ENCODE data around the gene RBM28.

Gene RBM28

DNA sequence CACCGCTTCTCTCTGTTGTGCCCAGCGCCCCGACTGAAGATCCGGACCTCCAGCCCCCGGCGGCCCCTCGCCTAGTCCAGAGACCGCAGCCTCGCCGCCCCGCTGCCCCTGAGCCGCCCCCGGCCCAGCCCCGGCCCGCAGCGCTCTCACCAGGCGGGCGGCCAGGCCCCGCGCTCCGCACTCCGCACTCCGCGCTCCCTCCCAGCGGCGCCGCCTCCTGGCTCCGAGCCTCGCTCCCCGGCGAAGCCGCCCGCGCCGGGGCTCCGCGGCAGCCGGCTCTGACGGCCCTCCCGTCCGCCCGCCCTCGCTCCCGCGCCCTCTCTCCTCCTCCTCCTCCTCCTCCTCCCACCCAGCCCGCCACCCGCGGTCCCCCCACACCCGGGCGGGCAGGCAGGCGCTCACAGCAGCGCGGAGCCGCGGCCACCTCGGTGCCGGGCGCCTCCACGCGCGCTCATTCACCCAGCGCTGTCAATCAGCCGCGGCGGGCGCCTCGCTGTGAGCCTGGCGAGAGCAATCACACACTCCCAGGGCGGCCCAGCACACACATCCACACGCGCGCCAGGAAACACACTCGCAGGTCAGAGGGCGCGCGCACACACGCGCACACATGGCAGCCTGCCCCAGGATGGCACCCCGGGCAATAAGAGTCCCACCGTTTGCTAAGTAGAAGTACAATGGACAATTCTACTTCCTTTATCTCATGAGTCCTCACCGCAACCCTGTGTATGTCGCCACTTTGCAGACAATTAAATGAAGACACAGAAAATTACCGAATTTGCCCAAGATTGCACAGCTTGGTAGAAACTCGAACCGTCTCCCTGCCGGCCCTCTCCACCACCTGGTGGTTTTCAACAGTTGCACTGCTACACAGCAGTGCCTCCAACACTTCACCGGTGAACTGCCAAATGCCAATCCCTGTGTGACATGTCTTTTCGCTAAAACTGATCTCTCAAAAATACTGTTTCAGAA is 18.0 kb upstream of the RBM28 start, which contains the start of gene PRRT4:
PRRT4 (minus strand) TSS at position 280 of the 969 bp plus-strand sequence.
- no peak for DNase-seq (ENCODE audit: low read depth)
- peak within 1 kb of the TSS; percentile 43 for H3K4me3 ChIP-seq (ENCODE audit: low read length)

DNA sequence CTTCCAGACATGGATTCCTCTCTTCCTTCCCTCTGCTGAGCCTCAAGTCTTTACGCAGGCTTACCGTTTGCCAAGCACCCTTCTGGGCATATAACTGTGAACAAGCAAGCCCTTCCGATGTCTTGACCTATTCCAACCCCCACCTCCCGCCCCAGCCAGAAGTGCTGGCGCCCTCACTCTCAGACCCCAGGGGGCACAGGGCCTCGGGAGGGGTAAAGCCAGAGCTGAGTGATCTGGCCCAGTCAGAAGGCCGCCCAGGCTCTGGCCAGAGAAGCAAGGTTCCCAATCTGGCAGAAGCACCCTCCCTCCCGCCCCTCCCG is 16.6 kb upstream of the RBM28 start:
- no peak for TF ChIP-seq CTCF (conservative IDR thresholded peaks at IDR 0.05; ENCODE audit: low read length)
- H3K4me3 ChIP-seq (ENCODE audit: low read length): no peak overlapping the region

More for the DNA sequence above, 18.0 kb upstream of the RBM28 start, which contains the start of gene PRRT4:
- TF ChIP-seq CTCF (conservative IDR thresholded peaks at IDR 0.05; ENCODE audit: low read length): no peak

DNA sequence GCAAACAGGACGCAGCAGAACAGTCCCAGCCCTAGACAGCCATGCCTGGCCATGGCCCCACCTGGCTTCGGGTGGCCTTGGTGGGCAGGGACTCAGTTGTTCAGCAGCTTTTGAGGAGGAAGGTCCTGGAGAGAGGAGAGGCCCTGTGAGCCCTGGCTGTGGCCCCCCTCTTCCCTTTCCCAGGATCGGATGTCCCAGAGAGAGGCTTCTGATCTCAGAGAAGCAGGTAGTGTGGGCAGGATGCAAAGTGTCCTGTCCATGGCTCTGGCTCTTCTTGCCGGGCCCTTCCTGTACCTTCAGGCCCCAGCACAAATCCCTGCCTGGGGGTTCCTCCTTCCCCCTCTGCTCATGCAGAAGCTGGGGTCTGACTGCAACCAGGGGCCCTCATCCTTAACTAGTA is 16.2 kb upstream of the RBM28 start:
- DNase-seq (ENCODE audit: low read depth): no peak
- no peak for TF ChIP-seq CTCF (conservative IDR thresholded peaks at IDR 0.05; ENCODE audit: low read length)
- H3K4me3 ChIP-seq (ENCODE audit: low read length): no peak overlapping the region

More for the DNA sequence above, 16.6 kb upstream of the RBM28 start:
- DNase-seq (ENCODE audit: low read depth): no peak

DNA sequence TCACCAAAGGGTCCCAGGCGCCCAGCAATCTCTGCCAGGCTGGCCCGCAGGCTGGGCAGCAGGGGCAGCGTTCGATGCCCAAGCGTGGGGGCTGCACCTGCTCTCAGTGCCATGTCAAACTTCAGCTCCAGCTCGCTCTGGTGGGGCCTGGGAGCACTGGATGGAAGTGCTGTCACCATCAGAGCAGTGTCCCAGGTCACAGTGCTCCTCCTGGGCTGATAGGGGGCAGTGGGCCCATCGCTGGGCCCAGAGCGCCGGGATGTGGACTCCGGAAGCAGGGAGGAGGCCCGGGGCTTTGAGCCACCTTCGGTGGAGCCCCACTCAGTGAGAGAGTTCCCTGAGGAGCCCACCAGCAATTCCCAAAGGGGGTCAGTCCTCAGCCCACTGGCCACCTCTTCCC is 15.6 kb upstream of the RBM28 start:
- no peak overlapping the region for H3K4me3 ChIP-seq (ENCODE audit: low read length)
- TF ChIP-seq CTCF (conservative IDR thresholded peaks at IDR 0.05; ENCODE audit: low read length): no peak
- DNase-seq (ENCODE audit: low read depth): no peak

GRCh38 chr7:128358233-128358632 is 14.5 kb upstream of the RBM28 start:
- H3K4me3 ChIP-seq (ENCODE audit: low read length): no peak overlapping the region
- TF ChIP-seq CTCF (conservative IDR thresholded peaks at IDR 0.05; ENCODE audit: low read length): no peak

DNA sequence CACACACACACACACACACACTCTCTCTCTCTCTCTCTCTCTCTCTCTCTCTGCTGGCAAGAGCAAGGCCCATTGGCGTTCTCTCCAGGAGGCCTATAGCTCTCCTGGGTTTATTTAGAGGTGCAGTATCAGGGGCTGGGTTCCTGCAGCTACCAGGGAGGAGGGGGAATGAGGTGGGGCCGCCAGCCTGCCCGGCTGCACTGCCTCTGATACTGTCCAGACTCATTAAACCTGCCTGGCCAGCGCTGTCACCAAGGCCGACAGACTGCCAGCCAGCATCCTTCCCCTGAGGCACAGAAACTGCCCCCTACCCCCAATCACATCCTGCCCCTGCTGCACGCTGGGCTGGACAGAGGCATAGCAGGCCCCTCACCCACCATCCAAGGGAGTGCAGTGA is 13.5 kb upstream of the RBM28 start:
- no peak for DNase-seq (ENCODE audit: low read depth)
- TF ChIP-seq CTCF (conservative IDR thresholded peaks at IDR 0.05; ENCODE audit: low read length): no peak
- no peak overlapping the region for H3K4me3 ChIP-seq (ENCODE audit: low read length)

More at GRCh38 chr7:128358233-128358632, 14.5 kb upstream of the RBM28 start:
- DNase-seq (ENCODE audit: low read depth): peak; percentile 18

Measured in AG10803 (cell line).